HCT116 (cell line): ENCODE results near the gene NDC1. TPM values are rescaled to one million over a fixed set of nuclear protein-coding genes. Genes with fewer than 3 reads are reported as not detected.

Source experiments
- ATAC-seq: fragments of 200-7000 bp; cut with Tn5 transposase; 2 replicates; pipeline ENCODE4 v1.9.1; 2020; ENCODE audit warnings: mild to moderate bottlenecking, moderate library complexity
- BruUV-seq: library from RNA; stranded (reverse); fragments of 400-500 nt; replicated peaks from 2 replicates; lab custom pipeline; 2021; lab: Mats Ljungman, UMichigan
- CTCF ChIA-PET: fragments of 300-600 bp; sonication (Branson Sonifier 250); formaldehyde crosslinking; loops from one replicate; lab custom pipeline; 2021; ENCODE audit warnings: antibody characterized with exemption; lab: Charles Lee
- POLR2A ChIA-PET: fragments of 300-600, 350-600 bp; sonication (Branson Sonifier 250); formaldehyde crosslinking; loops from one replicate; lab custom pipeline; 2021; ENCODE audit warnings: antibody characterized with exemption; lab: Charles Lee
- RAD21 ChIA-PET, 2 experiments: fragments of 300-600 bp; sonication (Branson Sonifier 250); formaldehyde crosslinking; loops; one replicate each; lab custom pipeline; 2023; ENCODE audit warnings: low total read pairs in 2 of 2; ENCODE audit not compliant: uncharacterized antibody in 2 of 2, unreplicated experiment in 2 of 2, low non-redundant PET in 1 of 2; lab: Charles Lee
- DNase-seq: peaks from one replicate; pipeline ENCODE4 v3.0.0-alpha.2; 2010; ENCODE audit warnings: low read depth, low spot score
- H2AFZ ChIP-seq: fragments of 200-600 bp; shearing (Covaris generic), sonication (generic); 2 replicates; pipeline ENCODE4 v1.6.1; 2017; ENCODE audit warnings: low read depth, mixed run types, mixed read lengths, antibody characterized with exemption, low read length; ENCODE audit not compliant: poor library complexity, severe bottlenecking
- H3K27ac ChIP-seq: 2 replicates; pipeline ENCODE4 v1.5.1; 2012; ENCODE audit warnings: low read depth, low read length
- H3K27me3 ChIP-seq: fragments of 200-600 bp; sonication (generic); 2 replicates; pipeline ENCODE4 v1.6.1; 2016; ENCODE audit warnings: mixed run types, low read length, mixed read lengths; ENCODE audit not compliant: insufficient read depth
- H3K36me3 ChIP-seq, 2 experiments: fragments of 200-500 bp in 1 of 2; fragments of 200-600 bp in 1 of 2; sonication (Bioruptor generic) in 1 of 2; sonication (generic) in 1 of 2; 2 replicates each; pipeline versions ENCODE4 v1.5.1 to v1.6.1; 2014 to 2016; ENCODE audit warnings: low read length in 2 of 2, inconsistent platforms in 1 of 2, mixed read lengths in 1 of 2, mixed run types in 1 of 2; ENCODE audit not compliant: insufficient read depth in 2 of 2, control insufficient read depth in 1 of 2
- H3K4me1 ChIP-seq, 2 experiments: fragments of 200-600 bp in 1 of 2; sonication (generic) in 1 of 2; 2 replicates each; pipeline versions ENCODE4 v1.5.1 to v1.6.1; 2012 to 2017; ENCODE audit warnings: low read length in 2 of 2, inconsistent platforms in 1 of 2, mild to moderate bottlenecking in 1 of 2, mixed read lengths in 1 of 2, mixed run types in 1 of 2, moderate library complexity in 1 of 2; ENCODE audit not compliant: insufficient read depth in 2 of 2, control insufficient read depth in 1 of 2
- H3K4me2 ChIP-seq: fragments of 200-600 bp; sonication (generic); 2 replicates; pipeline ENCODE4 v1.6.1; 2017; ENCODE audit warnings: mixed run types, low read length, mixed read lengths
- H3K4me3 ChIP-seq, 2 experiments: fragments of 200-600 bp in 1 of 2; sonication (generic) in 1 of 2; replicated peaks in 1 of 2; 2 replicates each; pipeline ENCODE4 v1.5.1; 2011 to 2016; ENCODE audit warnings: low read length in 2 of 2, control low read depth in 1 of 2, low read depth in 1 of 2, mild to moderate bottlenecking in 1 of 2, mixed read lengths in 1 of 2, mixed run types in 1 of 2
- H3K79me2 ChIP-seq: fragments of 200-600 bp; sonication (generic); 2 replicates; pipeline ENCODE4 v1.6.1; 2017; ENCODE audit warnings: mild to moderate bottlenecking, mixed run types, low read length, moderate library complexity, mixed read lengths; ENCODE audit not compliant: insufficient read depth
- H3K9ac ChIP-seq: fragments of 200-600 bp; sonication (generic); 2 replicates; pipeline ENCODE4 v1.6.1; 2016; ENCODE audit warnings: low read length, mixed read lengths
- H3K9me2 ChIP-seq: fragments of 200-600 bp; sonication (generic), shearing (Covaris generic); 2 replicates; pipeline ENCODE4 v1.6.1; 2017; ENCODE audit warnings: mixed run types, mild to moderate bottlenecking, moderate library complexity; ENCODE audit not compliant: insufficient read depth
- H3K9me3 ChIP-seq, 2 experiments: fragments of 200-500 bp in 1 of 2; fragments of 200-600 bp in 1 of 2; sonication (Bioruptor generic) in 1 of 2; sonication (generic) in 1 of 2; 2 replicates each; pipeline ENCODE4 v1.6.1; 2014 to 2017; ENCODE audit warnings: low read length in 2 of 2, mixed read lengths in 2 of 2, inconsistent platforms in 1 of 2, low read depth in 1 of 2, mild to moderate bottlenecking in 1 of 2, mixed run types in 1 of 2, moderate library complexity in 1 of 2; ENCODE audit not compliant: control insufficient read depth in 1 of 2, insufficient read depth in 1 of 2
- H4K20me1 ChIP-seq: fragments of 200-600 bp; sonication (generic), shearing (Covaris generic); 2 replicates; pipeline ENCODE4 v1.6.1; 2017; ENCODE audit warnings: mixed run types, mild to moderate bottlenecking, moderate library complexity; ENCODE audit not compliant: insufficient read depth
- ATF3 ChIP-seq: IDR thresholded peaks from 2 replicates; pipeline ENCODE4 v1.6.1; 2012
- CEBPB ChIP-seq: IDR thresholded peaks from 2 replicates; pipeline ENCODE4 v1.6.1; 2012; ENCODE audit warnings: low read depth
- CTCF ChIP-seq, 3 experiments: fragments of 200-600 bp in 1 of 3; sonication (generic) in 1 of 3; IDR thresholded peaks in 2 of 3; conservative IDR thresholded peaks in 1 of 3; 2 replicates each; pipeline ENCODE4 v1.5.1; 2012 to 2017; ENCODE audit warnings: low read depth in 2 of 3, low read length in 2 of 3, antibody characterized with exemption in 1 of 3, borderline replicate concordance in 1 of 3, control low read depth in 1 of 3, mild to moderate bottlenecking in 1 of 3, mixed read lengths in 1 of 3, mixed run types in 1 of 3, moderate library complexity in 1 of 3; ENCODE audit not compliant: insufficient read depth in 1 of 3
- EGR1 ChIP-seq: IDR thresholded peaks from 2 replicates; pipeline ENCODE4 v1.6.1; 2012; ENCODE audit warnings: low read depth
- ELF1 ChIP-seq: IDR thresholded peaks from 2 replicates; pipeline ENCODE4 v1.6.1; 2012; ENCODE audit warnings: low read depth, borderline replicate concordance
- EZH2 ChIP-seq: fragments of 200-600 bp; sonication (generic); IDR thresholded peaks from 2 replicates; pipeline ENCODE4 v1.6.1; 2017; ENCODE audit warnings: antibody characterized with exemption, mixed run types
- EZH2phosphoT487 ChIP-seq: fragments of 200-600 bp; IDR thresholded peaks from 2 replicates; pipeline ENCODE4 v1.6.1; 2018; ENCODE audit warnings: antibody characterized with exemption, borderline replicate concordance
- FOSL1 ChIP-seq: IDR thresholded peaks from 2 replicates; pipeline ENCODE4 v1.6.1; 2012; ENCODE audit warnings: low read depth
- JUND ChIP-seq: IDR thresholded peaks from 2 replicates; pipeline ENCODE4 v1.6.1; 2012
- MAX ChIP-seq: IDR thresholded peaks from 2 replicates; pipeline ENCODE4 v1.6.1; 2012
- POLR2A ChIP-seq: IDR thresholded peaks from 2 replicates; pipeline ENCODE4 v1.7.0; 2011; ENCODE audit warnings: borderline replicate concordance; ENCODE audit not compliant: insufficient read depth, insufficient read length; ENCODE audit errors: extremely low read depth
- POLR2AphosphoS5 ChIP-seq: IDR thresholded peaks from 2 replicates; pipeline ENCODE4 v1.6.1; 2011; ENCODE audit warnings: mild to moderate bottlenecking, low read depth, low read length, moderate library complexity
- RAD21 ChIP-seq: IDR thresholded peaks from 2 replicates; pipeline ENCODE4 v1.6.1; 2012; ENCODE audit warnings: low read depth, mild to moderate bottlenecking
- REST ChIP-seq: IDR thresholded peaks from 2 replicates; pipeline ENCODE4 v1.6.1; 2012; ENCODE audit warnings: low read depth
- SIN3A ChIP-seq: IDR thresholded peaks from 2 replicates; pipeline ENCODE4 v1.6.1; 2012; ENCODE audit warnings: low read depth
- SP1 ChIP-seq: IDR thresholded peaks from 2 replicates; pipeline ENCODE4 v1.6.1; 2012; ENCODE audit warnings: low read depth
- SRF ChIP-seq: IDR thresholded peaks from 2 replicates; pipeline ENCODE4 v1.6.1; 2012; ENCODE audit warnings: low read depth
- TCF7L2 ChIP-seq: IDR thresholded peaks from 2 replicates; pipeline ENCODE4 v1.7.0; 2011; ENCODE audit warnings: borderline replicate concordance, inconsistent platforms; ENCODE audit not compliant: insufficient read depth, insufficient read length; ENCODE audit errors: extremely low read depth
- ZNF274 ChIP-seq: fragments of 200-500 bp; sonication (Bioruptor generic); IDR thresholded peaks from 2 replicates; pipeline ENCODE4 v1.6.1; 2014; ENCODE audit warnings: mild to moderate bottlenecking, low read depth, low read length, inconsistent platforms
- intact Hi-C: fragments of 100-400 bp; cut with micrococcal nuclease; formaldehyde crosslinking; loops from 2 replicates; pipeline ENCODE4 v1.10.0; 2022
- total RNA-seq: library from RNA; stranded (reverse); gene quantifications from one replicate; pipeline ENCODE4 v1.2.1, GENCODE V29; 2021; ENCODE audit not compliant: unreplicated experiment

Gene NDC1
- total RNA-seq, 1 experiment from 2014 or later = 54.7 TPM

- POLR2A ChIA-PET = no interaction called here
- no peak for ATAC-seq
- intact Hi-C loops = no loop called here
- H3K36me3 ChIP-seq = peaks cover 19 to 38% of the 10 kb centered on the region in 2 experiments
- CTCF ChIA-PET = interaction anchor here (2.4 kb wide), 1 partner anchor 339 kb away, joined by 6 read pairs; no protein-coding TSS in a partner anchor
- no peaks in the 10 kb centered on the region for H3K9me3 ChIP-seq
- no peaks in the 10 kb centered on the region for H3K4me1 ChIP-seq
- TF ChIP-seq SIN3A (no peak), POLR2A (no peak), JUND (no peak), EGR1 (no peak), POLR2AphosphoS5 (no peak), SP1 (no peak), FOSL1 (no peak), CEBPB (no peak), EZH2phosphoT487 (no peak), ELF1 (no peak), ZNF274 (no peak), SRF (no peak), CTCF (IDR thresholded peaks at IDR 0.05 in 2 of 3, conservative IDR thresholded peaks at IDR 0.05 in 1 of 3; ENCODE audit: borderline replicate concordance in 1 of 3, insufficient read depth in 1 of 3, low read depth in 2 of 3, low read length in 2 of 3) (no peak), ATF3 (no peak), EZH2 (no peak), REST (no peak), MAX (no peak), TCF7L2 (no peak), RAD21 (no peak)
- no peak overlapping the region for H3K4me2 ChIP-seq
- H3K9ac ChIP-seq = no peak overlapping the region
- RAD21 ChIA-PET = no interaction called here
- no peak for DNase-seq
- no peak overlapping the region for H3K4me3 ChIP-seq
- H3K27me3 ChIP-seq = no peaks in the 10 kb centered on the region
- no peaks in the 10 kb centered on the region for H4K20me1 ChIP-seq
- no peak overlapping the region for H3K27ac ChIP-seq
- H3K9me2 ChIP-seq = no peaks in the 10 kb centered on the region
- no TSS peak for BruUV-seq
- H2AFZ ChIP-seq = no peak overlapping the region
- peaks cover 66% of the 10 kb centered on the region for H3K79me2 ChIP-seq
Measured at GRCh38 chr1:53825306-53825705, 12.8 kb downstream of the NDC1 start.
